Mesenteric fat pad (tissue), 1 donor: ENCODE results near the gene CFAP54. TPM values are rescaled to one million over a fixed set of nuclear protein-coding genes. Genes with fewer than 3 reads are reported as not detected.
"Not testable (repeated sequence)": the region's sequence is repeated elsewhere in the genome, so short reads cannot be mapped to it uniquely, and the experiment has no call there.

ENCODE experiments used
- DNase-seq: peaks from one replicate; pipeline ENCODE4 v3.0.0-alpha.2; 2020; ENCODE audit warnings: low spot score
- total RNA-seq: library from RNA; stranded (reverse); fragmentation: NEBNext Ultra II Directional; extraction: Animal tissue kit (Norgen Biotek cat#: 25700); gene quantifications from one replicate; pipeline ENCODE4 v1.2.1, GENCODE V29; 2021
- donor health status: DM: yes; HTN: yes; CAD: no.

Gene CFAP54
- total RNA-seq, 1 donor from 2014 or later = 0.71 TPM

GRCh38 chr12:96606134-96606533, 116.8 kb downstream of the CFAP54 start:
- no peak for DNase-seq

DNA sequence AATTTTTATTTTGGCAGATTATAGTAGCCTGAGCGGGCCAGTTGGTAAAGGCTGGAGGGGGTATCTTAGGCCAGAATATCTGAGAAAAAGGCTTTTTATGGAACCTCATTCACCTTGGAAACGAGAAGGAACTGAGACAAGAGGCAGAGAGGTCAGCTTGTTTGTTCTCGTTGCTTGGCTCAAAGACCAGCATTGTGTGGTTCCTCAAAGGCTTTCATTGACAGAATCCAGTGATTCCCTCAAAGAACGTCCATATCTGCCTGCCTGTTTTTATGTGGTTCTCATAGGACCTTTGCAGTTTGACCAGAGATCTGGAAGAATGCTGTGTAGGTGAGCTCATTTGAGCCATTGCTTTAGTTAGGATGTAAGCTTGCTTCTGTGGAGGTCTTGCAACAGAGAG, 117.3 kb downstream of the CFAP54 start:
- DNase-seq = no peak

DNA sequence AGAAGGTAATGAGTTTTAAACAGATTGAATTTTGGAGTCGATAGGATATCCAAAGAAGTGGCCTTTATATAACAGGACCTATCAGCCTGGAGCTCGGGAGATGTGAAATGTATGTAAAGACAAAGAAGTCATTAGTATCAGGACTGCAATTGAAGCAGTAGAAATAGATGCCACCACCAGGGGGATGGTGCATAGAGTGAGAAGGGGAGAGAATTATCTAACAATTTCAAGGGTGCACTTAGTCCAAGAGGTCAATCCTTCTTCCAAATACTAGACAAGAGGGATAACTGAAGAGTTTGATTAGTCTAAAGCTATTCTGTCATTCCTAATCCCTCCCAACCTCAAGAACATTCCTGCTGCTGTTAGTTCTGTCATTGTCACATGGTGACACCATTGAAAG, 127.8 kb downstream of the CFAP54 start:
- DNase-seq = no peak

DNA sequence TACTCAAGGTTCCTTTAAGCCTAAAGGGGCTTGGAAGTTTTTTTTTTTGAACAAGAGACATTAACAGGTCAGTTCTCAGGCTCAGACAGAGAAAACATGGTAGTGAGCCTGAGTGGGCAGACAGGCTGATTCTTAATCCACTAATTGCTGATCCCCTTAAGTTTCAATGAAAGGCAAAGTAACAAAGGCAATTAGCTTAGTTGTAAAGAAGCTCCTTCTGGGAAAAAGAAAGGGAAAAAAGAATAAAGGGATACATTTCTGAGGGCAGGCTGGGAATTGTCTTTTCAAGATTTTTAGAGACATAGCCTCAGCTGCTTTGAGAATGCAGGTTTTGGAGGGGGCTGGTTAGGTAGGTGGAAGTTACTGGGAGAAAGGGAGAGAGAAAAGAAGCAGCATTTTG, 133.8 kb downstream of the CFAP54 start:
- no peak for DNase-seq

DNA sequence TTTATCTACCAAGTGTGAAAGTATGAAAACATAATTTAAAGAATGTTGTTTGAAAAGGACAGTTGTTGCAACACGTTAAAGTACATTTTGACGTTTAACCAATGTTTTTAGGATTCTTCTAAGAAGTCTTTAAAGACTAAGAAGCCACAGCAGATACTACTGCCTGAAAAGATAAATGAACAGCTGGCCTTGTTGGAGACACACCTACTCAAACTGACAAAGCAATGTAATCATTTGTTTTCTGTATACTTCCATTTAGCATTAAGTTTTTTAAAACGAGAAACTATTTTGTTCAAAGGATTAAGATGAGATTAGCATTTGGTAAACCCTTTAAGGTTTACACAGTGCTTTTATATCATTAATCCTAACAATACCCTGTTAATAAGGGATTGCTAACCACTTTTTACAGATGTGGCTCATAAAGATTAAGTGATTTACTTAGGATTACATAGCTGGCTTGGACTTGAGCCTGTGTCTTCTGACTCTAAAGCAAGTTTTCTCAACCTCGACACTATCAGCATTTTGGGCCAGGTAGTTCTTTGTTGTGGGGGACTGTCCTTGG, 134.4 kb downstream of the CFAP54 start:
- DNase-seq = no peak

- DNase-seq = no peak
Observed at GRCh38 chr12:96635844-96636243, 146.5 kb downstream of the CFAP54 start.

GRCh38 chr12:96636895-96637294, 147.5 kb downstream of the CFAP54 start:
- no peak for DNase-seq

DNA sequence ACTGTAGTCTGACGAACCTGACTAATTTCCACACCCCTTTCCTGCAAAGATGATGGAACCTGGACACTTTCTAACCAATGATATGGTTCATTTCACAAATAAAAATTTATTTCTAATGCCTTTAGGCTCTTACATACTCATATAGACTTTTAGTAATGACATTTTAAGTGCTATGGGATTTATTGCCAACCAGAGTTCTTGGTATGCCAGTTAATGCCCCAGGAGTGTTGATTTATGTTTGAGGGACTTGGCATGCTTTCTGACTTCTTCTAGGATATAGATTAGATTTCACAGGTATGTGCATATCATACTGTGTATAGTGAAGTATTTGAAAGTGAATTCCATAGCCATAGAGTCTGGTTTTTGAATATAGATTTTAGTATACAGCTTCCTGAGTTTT, 159.5 kb downstream of the CFAP54 start:
- DNase-seq = no peak

DNA sequence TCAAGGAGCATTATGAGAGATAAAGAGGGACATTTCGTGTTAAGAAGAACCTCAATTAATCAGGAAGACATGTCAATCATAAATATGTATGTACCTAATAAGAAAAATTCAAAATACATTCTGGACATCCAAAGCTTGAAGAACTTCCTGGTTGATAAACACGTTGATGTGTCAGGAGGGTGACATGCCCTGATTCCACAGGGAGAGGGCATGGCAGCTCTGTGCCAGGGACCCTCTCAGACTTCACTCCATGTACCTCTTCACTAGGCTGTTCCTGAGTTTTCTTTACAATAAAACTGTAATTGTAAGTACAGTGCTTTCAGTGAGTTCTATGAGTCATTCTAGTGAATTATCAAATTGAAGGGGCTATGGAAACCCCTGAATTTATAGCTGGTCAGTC, 163.5 kb downstream of the CFAP54 start:
- no peak for DNase-seq

- DNase-seq = no peak
Observed at GRCh38 chr12:96658075-96658474, 168.7 kb downstream of the CFAP54 start.

DNA sequence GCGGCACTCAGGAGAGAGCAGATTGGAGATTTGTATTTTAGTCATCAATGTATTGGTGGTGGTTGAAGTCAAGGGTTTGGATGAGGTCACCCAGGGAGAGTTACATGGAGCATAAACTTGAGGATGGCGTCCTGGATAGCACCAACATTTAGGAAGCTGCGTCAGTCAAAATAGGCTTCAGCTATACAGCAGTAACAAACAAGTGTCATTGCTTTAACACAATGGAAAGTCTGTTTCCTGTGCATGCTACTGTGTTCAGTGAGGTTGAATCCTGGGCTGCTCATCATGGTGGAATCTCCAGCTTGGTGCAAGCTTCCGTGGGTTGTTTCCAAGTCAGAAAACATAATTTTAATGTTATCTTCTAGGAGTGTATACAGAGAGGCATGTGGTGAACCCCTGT, 180.4 kb downstream of the CFAP54 start:
- DNase-seq = no peak

DNA sequence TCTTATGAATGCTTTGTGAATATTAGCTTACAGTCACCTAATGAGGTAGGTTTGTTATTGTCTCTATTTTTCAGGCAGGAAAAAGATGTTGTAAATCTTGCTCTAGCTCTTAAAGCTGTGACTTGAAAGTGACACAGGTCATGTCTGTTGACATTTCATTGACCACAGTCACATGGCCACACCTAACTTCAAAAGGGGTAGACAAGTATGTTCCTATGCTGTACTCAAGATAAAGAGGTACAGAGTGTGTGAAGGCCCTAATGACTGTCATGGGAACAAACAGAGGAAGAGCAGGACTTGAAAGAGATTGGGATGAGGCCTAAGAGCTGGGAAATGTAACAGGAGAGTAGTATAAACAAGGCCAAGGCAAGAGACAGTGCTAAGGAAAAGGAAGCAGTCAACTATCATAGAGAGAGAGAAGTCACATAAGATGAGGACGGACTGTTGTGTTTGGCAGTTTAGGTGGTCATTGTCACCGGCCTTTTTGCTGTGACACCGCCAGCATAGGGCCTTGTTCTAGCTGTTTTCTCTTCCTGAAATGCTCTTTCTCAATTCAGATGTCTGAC, 181.0 kb downstream of the CFAP54 start:
- no peak for DNase-seq

DNA sequence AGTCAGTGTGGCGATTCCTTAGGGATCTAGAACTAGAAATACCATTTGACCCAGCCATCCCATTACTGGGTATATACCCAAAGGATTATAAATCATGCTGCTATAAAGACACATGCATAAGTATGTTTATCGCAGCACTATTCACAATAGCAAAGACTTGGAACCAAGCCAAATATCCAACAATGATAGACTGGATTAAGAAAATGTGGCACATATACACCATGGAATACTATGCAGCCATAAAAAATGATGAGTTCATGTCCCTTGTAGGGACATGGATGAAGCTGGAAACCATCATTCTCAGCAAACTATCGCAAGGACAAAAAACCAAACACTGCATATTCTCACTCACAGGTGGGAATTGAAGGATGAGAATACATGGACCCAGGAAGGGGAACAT, 186.1 kb downstream of the CFAP54 start:
- not testable (repeated sequence) for DNase-seq

- DNase-seq = no peak
Observed at GRCh38 chr12:96677363-96677762, 188.0 kb downstream of the CFAP54 start.

GRCh38 chr12:96687719-96688118, 198.3 kb downstream of the CFAP54 start:
- no peak for DNase-seq

DNA sequence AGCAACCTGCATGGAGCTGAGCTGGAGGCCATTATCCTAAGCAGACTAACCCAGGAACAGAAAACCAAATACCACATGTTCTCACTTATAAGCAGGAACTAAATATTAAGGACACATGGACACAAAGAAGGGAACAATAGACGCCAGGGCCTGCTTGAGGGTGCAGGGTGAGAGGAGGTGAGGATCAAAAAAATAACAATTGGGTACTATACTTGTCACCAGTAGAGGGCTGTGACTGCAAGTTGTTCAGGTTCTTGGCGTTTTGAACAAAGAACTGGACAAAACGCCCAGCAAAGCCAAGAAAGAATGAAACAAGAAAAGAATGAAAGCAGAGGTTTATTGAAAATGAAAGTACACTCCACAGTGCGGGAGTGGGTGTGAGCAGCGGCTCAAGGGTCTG, 209.1 kb downstream of the CFAP54 start:
- DNase-seq = no peak

DNA sequence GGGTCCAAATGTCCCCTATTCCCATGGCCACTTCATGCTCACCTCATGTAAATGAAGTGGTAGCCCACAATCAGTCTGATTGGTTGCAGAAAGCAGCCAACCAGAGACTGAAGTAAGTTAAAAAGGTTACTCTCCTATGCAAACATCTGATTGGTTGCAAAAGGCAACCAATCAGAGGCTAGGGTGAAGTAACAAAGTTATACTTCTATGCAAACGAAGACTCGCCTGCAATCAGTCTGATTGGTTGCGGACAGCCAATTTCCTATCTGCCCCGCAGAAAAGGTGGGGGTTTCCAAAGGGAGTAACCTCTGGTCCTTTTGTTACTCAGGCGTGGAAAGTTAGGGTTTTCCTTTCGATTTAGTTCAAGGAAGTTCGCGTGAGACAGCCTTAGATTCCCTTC, 209.6 kb downstream of the CFAP54 start:
- no peak for DNase-seq

DNA sequence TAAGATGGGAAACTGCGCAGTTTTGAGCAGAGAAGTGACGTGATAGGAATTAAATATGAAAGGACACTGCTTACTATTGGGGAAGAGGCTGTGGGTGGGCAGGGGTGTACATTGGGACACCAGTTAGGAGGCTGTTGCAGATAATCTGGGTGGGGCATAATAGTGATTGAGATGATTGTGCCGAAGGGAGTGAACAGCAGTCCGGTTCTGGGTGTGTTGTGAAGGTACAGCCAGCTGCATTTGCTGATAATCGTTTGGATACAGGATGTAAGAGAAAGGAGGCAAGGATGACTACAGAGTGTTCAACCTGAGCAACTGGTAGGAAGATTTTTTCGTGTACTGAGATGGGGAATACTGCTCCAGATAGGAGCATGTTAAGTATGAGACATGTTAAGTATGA, 212.5 kb downstream of the CFAP54 start:
- DNase-seq = no peak

GRCh38 chr12:96710127-96710745, 220.9 kb downstream of the CFAP54 start:
- no peak for DNase-seq

GRCh38 chr12:96711364-96711763, 222.0 kb downstream of the CFAP54 start:
- DNase-seq = no peak

DNA sequence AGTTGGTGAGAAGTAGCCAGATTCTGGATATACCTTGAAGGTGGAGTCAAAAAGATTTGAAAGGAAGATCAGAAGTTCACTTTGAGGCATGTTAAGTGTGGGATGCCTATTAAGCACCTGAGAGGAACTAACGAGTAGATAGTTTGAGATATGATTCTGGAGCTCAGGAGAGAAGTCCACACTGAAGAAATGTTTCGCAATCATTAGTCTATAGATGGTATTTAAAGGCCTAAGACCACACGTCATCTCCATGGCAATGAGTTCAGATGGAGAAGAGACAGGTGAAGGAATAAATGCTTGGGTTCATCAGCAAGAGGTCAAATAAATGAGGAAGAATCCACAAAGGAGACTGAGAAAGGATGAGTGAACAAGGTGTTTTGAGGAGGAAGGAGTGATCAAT, 224.8 kb downstream of the CFAP54 start:
- no peak for DNase-seq

- no peak for DNase-seq
Observed at GRCh38 chr12:96719660-96720362, 230.4 kb downstream of the CFAP54 start.

DNA sequence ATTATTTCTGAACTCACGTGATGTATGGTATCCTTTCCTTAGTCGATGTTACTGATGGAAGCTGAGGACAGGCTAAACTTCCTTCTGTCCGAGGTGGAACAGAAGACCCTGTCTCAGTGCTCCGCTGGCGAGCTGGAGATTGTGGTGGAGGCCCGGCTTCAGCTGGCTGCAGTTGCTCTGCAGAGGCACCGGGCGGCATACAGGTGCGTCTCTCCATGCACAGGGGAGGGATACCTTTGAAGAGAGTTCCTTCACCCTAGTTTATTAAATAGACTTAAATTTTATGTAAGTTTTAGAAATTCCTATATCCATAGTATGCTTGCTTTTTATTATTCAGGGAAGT, 231.0 kb downstream of the CFAP54 start:
- no peak for DNase-seq
